H1 (cell line): Measurements from ENCODE around the gene PPA2. TPM values are rescaled to one million over a fixed set of nuclear protein-coding genes. Genes with fewer than 3 reads are reported as not detected.

Experiments used
- BACH1 ChIP-seq: IDR thresholded peaks from 2 replicates; pipeline ENCODE4 v1.6.1; 2012; ENCODE audit warnings: low read length, improper control_type of control experiment
- CHD7 ChIP-seq: fragments of 300-600 bp; sonication (generic); IDR thresholded peaks from 2 replicates; pipeline ENCODE4 v1.7.1; 2012; ENCODE audit warnings: low read length, moderate library complexity, mild to moderate bottlenecking, inconsistent platforms; ENCODE audit not compliant: insufficient replicate concordance
- RAD21 ChIP-seq, 2 experiments: IDR thresholded peaks in 1 of 2; conservative IDR thresholded peaks in 1 of 2; 2 replicates each; pipeline ENCODE4 v1.6.1; 2011; ENCODE audit warnings: low read depth in 2 of 2, low read length in 2 of 2, improper control_type of control experiment in 1 of 2, inconsistent platforms in 1 of 2, mild to moderate bottlenecking in 1 of 2, moderate library complexity in 1 of 2
- TCF12 ChIP-seq: IDR thresholded peaks from 2 replicates; pipeline ENCODE4 v1.6.1; 2011; ENCODE audit warnings: low read depth, mild to moderate bottlenecking, low read length
- ZNF274 ChIP-seq: IDR thresholded peaks from 2 replicates; pipeline ENCODE4 v1.7.0; 2012; ENCODE audit warnings: low read length, borderline replicate concordance; ENCODE audit errors: extremely low read depth
- polyA plus RNA-seq, 7 experiments: library from polyadenylated mRNA; depleted of rRNA in 3 of 7; stranded (reverse) in 5 of 7; unstranded in 2 of 7; fragments of >200 nt in 5 of 7; fragments of 200-250 nt in 2 of 7; gene quantifications; 1 replicate in 5 of 7; 2 replicates in 1 of 7; 4 replicates in 1 of 7; pipeline versions ENCODE4 v1.2.1 to v1.2.3, GENCODE V29; 2011 to 2013; ENCODE audit warnings: missing spikeins in 2 of 7, mixed read lengths in 2 of 7
- total RNA-seq: library from RNA; stranded (reverse); fragmentation: NEBNext Ultra II Directional; extraction: Animal tissue kit (Norgen Biotek cat#: 25700); gene quantifications from 2 replicates; pipeline ENCODE4 v1.2.1, GENCODE V29; 2021

PPA2 gene
- total and polyA plus RNA-seq, 2 of the 8 experiments (the other 6 are each of a cell fraction or from before 2014, with no cell fraction given), result 24.9 to 62.7 TPM

GRCh38 chr4:105471566-105472176, 2.2 kb downstream of the PPA2 start (continued):
- no peak for TF ChIP-seq CHD7
- no peak for TF ChIP-seq TCF12
- TF ChIP-seq ZNF274, result no peak
- peak; percentile 83 to 84 for TF ChIP-seq RAD21 (IDR thresholded peaks at IDR 0.05 in 1 of 2, conservative IDR thresholded peaks at IDR 0.05 in 1 of 2; ENCODE audit: low read depth in 2 of 2, low read length in 2 of 2)
- no peak for TF ChIP-seq BACH1
